ELR (cell line): ENCODE measurements around the gene TSHZ2.
"Not testable (repeated sequence)": the region's sequence is repeated elsewhere in the genome, so short reads cannot be mapped to it uniquely, and the experiment has no call there.

Experiments
- DNase-seq: peaks from one replicate; pipeline ENCODE4 v3.0.0-alpha.2; 2015; ENCODE audit warnings: low read depth

The TSHZ2 gene

GRCh38 chr20:53352727-53353440, 380.7 kb downstream of the TSHZ2 start:
- no peak for DNase-seq

DNA sequence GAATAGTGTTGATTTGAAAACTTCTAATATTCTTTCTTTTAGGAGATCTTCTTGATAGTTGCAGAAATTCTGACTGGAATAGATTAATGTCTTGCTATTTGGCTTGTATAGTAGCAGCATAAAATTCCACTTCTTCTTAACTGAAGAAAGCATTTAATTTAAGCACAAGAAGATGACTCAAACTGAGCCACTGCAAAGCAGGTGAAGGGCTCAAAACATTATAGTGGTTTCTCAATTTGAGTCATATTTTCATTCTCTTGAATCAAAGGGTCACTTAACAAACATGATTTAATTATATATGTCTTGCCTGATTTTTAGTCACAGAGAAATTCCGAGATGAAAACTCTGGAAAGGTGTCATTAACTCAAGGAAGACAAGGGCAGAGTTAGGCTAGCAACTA, 382.2 kb downstream of the TSHZ2 start:
- no peak for DNase-seq

- DNase-seq: no peak
Observed at GRCh38 chr20:53355790-53356189, 383.6 kb downstream of the TSHZ2 start.

- no peak for DNase-seq
Observed at GRCh38 chr20:53359425-53359824, 387.3 kb downstream of the TSHZ2 start.

DNA sequence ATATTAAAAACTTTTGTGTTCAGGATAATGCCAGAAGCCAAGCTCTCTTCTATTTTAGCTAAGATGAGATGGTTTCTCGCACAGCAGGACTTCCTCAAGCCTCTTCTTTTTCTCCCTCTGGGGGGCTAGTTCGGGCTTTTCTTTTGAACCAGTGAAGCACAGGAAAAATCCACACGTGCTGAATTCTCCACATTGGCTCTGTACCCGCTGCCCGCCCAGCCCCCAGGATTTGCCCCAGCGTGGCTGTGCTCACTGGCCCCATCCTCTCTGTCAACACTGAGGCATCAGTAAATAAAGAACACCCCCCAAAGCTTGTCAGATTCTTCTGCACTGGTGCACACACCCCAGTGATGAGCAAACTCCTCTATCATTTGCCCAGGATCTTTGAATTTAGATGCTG, 388.7 kb downstream of the TSHZ2 start:
- DNase-seq: no peak

DNA sequence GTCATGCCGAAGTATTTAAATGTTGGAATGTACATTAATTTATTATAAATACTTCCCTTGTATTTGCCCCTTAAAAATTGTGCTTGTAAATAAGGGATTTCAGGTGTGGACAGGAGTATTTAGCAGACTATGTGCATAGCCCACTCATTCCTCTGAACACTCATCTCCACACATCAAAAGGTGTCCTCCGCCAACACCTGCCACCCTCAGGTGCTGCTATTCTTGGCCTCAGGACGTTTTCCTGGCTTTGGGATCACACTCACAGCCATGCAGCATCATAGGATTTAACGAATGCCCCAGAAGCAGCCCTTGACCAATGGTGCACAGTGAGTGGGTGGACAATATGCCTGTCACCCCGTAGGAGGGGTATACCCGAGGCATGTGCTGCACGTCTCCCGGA, 390.6 kb downstream of the TSHZ2 start:
- no peak for DNase-seq

DNA sequence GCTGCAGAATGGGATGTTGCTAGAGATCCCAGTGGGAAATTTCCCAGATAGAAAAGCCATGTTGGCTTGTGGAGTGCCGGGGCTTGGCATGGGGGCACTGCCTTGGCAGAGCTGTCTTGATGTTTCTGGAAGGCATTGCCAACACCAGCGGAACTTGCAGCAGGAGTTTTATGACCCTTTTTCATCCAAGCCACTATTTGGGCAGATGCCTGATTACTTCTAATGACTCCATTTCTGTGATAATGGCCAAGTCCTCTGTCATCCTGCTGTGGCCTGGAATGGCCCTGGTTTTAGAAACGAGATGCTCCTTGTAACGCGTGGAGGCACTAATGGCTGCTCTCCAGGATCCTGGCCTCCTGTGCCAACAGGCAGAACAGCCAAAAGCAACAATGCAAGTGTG, 392.5 kb downstream of the TSHZ2 start:
- DNase-seq: no peak

GRCh38 chr20:53365076-53365475, 392.9 kb downstream of the TSHZ2 start:
- DNase-seq: no peak

GRCh38 chr20:53365539-53366075, 393.4 kb downstream of the TSHZ2 start:
- no peak for DNase-seq

DNA sequence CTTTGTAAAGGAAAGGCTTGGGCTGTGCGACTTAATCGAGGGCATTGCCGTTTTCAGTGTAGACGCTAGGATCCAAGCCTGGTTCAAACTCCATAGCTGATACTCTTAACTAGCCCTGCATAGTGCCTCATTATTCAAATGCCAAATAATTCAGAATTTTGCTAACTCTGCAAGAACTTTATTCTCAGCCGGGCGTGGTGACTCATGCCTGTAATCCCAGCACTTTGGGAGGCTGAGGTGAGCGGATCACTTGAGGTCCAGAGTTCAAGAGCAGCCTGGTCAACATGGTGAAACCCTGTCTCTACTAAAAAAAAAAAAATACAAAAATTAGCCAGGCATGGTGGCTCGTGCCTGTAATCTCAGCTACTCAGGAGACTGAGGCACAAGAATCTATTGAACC, 394.8 kb downstream of the TSHZ2 start:
- not testable (repeated sequence) for DNase-seq

- no peak for DNase-seq
Observed at GRCh38 chr20:53369871-53370270, 397.7 kb downstream of the TSHZ2 start.

- no peak for DNase-seq
Observed at GRCh38 chr20:53370345-53370961, 398.3 kb downstream of the TSHZ2 start.

GRCh38 chr20:53371216-53371615, 399.1 kb downstream of the TSHZ2 start:
- DNase-seq: no peak

DNA sequence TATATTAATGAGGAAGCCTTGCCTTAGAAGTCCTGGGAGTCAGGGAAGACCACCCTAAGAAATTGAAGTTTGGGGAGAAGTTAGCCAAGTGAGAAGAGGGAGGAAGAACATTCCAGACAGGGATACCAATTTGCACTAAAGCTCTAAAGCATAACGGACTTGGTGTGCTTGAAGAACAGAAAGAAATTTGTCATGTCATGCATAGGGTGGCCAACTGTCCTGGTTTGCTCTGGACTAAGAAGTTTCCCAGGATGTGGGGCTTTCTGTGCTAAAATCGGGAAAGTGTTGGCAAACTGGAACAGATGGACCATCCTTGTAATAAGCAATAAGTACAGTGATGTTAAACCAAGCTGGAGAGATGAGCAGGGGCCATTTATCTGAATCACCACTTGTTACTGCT, 403.9 kb downstream of the TSHZ2 start:
- no peak for DNase-seq

GRCh38 chr20:53379014-53379832, 407.1 kb downstream of the TSHZ2 start:
- no peak for DNase-seq

DNA sequence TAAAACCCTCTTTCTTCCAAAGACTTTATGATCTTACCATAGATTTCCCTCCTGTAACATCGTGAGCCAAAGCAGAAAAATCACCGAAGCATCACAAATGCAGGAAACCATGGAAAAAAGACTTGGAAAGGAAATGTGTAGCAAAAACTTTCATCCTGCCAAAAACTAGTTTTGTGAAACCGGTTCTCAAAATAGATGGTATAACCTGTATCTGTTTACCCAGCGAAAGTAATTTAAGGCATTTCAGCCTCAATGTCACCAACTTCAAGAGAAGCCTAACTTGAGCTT, 407.6 kb downstream of the TSHZ2 start:
- no peak for DNase-seq

DNA sequence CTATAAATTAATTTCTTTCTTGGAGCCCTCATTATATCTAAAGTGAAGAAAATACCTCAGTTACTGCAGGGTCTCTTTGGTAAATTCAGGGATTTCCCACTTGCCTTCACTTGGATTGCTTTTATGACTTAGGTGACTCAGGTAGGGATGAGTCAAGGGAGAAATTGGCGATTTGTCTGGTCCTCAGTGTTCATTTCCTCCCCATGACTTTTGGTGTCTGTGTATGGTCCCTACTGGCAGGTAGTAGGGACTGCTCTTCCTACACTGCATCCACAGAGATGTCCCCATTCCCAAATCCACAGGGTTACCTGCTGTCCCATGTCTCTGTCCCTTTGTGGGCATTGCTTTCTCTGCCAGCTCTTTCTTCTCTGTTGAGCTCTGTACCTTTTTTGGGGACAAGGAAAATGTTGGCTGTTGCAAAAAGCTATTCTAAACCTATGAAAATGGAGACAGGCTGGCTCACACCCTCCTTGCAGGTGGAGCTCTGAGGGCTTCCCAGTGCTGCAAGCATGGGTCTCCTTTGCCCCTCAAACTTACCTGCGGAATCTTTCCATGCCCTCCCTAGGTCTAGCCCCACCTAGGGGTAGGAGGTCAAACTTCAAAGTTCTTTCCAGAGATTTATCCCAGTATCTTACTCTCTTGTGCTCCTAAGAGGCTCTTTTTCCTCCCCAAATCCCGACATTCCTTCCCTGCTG, 409.6 kb downstream of the TSHZ2 start:
- DNase-seq: no peak

GRCh38 chr20:53382263-53382844, 410.2 kb downstream of the TSHZ2 start:
- no peak for DNase-seq

DNA sequence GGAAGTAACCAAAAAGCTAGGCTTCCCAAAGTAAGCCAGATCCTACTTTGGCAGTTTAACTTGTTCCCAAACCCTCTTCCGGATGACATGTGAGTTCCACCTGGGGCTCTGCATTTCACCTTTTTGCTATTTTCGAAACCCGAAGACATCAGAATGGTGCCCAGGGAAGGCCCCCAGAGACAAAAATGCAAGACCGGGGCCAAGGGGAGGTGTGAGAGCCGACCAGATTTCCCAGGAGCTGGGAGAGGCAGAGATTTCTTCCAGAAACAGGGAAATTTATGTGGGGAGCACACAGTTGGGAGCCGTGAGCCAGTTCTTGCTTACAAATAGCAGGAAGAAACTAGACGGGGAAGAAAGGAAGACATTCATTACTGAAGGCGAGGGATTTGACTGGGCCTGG, 411.8 kb downstream of the TSHZ2 start:
- DNase-seq: no peak

DNA sequence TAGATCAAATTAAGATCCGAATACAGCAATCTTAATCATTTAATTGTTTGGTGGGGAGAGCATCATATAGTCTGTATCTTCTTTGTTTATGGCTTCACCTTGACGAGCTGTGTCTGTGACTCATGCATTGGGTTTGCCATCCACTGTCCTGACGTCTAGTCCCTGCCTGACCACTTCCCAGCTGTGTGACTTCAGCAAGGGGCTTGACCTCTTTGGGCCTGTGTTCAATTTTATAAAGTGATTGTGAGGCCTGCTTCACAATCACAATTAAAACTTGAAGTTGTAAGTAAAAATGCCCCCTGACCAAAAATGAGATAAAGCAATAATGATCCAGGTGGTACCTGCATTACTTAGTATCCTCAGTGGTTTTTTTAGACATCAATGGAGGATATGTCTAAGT, 412.2 kb downstream of the TSHZ2 start:
- DNase-seq: no peak

- no peak for DNase-seq
Observed at GRCh38 chr20:53385941-53386767, 414.0 kb downstream of the TSHZ2 start.
